NB4 (cell line): ENCODE results near the gene CFL1.

ENCODE experiments used
- POLR2A ChIP-seq: IDR thresholded peaks from 2 replicates; pipeline ENCODE4 v1.6.1; 2011; ENCODE audit warnings: mild to moderate bottlenecking; ENCODE audit not compliant: insufficient read length; ENCODE audit errors: extremely low read depth
- TF ChIP-seq, protein P1 (sequence below): IDR thresholded peaks from one replicate; pipeline ENCODE4 v1.5.1; 2012; ENCODE audit warnings: low read depth, low read length

- TF ChIP-seq, protein P1, sequence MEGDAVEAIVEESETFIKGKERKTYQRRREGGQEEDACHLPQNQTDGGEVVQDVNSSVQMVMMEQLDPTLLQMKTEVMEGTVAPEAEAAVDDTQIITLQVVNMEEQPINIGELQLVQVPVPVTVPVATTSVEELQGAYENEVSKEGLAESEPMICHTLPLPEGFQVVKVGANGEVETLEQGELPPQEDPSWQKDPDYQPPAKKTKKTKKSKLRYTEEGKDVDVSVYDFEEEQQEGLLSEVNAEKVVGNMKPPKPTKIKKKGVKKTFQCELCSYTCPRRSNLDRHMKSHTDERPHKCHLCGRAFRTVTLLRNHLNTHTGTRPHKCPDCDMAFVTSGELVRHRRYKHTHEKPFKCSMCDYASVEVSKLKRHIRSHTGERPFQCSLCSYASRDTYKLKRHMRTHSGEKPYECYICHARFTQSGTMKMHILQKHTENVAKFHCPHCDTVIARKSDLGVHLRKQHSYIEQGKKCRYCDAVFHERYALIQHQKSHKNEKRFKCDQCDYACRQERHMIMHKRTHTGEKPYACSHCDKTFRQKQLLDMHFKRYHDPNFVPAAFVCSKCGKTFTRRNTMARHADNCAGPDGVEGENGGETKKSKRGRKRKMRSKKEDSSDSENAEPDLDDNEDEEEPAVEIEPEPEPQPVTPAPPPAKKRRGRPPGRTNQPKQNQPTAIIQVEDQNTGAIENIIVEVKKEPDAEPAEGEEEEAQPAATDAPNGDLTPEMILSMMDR: no peak
- TF ChIP-seq POLR2A: no peak
Observed at GRCh38 chr11:65849366-65849765, 8.6 kb downstream of the CFL1 start.
